ENCODE results near the gene PPP1R14D.
A peak's percentile ranks its signal among the peaks of the same experiment; 100 is the strongest.

PPP1R14D gene

DNA sequence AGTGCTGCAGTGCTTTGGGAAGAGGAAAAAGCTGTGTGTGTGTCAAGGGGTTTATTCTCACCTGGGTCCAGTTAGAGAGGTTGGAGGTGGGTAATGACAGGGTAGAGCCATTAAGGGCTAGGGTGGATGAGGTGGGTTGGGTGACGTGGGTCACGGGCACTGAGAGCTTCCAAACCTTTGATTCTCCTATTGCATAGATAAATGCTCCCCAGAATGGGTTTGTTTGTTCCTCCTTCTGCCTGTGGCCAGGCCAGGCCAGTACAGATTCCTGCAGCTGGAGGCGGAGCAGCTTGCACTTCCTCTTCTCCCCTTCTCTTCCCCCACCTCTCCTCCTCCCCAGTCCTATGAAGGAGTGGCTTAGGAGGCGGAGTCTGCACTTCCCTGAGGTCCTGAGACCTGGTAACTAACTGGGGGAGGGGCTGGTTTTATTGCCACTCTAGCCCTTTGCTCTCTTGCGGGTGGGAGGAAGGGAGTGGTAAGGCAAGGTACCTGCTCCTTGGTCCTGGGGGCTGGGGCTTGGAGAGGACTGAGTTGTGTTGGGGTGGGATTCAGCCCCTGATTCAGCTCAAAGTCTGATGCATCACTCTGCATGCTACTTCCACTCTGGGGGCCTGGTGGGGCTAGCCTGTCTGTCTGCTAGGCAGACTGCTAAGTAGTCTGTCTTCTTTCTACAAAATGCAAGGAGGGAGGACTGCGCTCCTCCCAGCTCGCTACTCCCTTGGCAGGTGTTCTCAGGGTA lies 18.9 kb upstream of the PPP1R14D start:
- Histone ChIP-seq H3K27me3 (ENCODE audit: insufficient read depth, low read length) (peaks cover 25% of the 10 kb centered on the region), H3K27ac (ENCODE audit: low read length) (no peak overlapping the region), H3K4me3 (ENCODE audit: low read length) (peak overlapping the region; percentile 37; the same call in 1 of the 2 replicates), H3K36me3 (ENCODE audit: insufficient read depth, low read depth, low read length) (peaks cover 46% of the 10 kb centered on the region; the same call in 1 of the 2 replicates), H3K9ac (ENCODE audit: low read depth, low read length) (peak overlapping the region; percentile 31; the same call in 1 of the 2 replicates), H3K9me3 (ENCODE audit: insufficient read depth, low read depth, low read length) (no peaks in the 10 kb centered on the region), H3K4me1 (ENCODE audit: insufficient read depth, low read length) (peaks cover 22% of the 10 kb centered on the region)

DNA sequence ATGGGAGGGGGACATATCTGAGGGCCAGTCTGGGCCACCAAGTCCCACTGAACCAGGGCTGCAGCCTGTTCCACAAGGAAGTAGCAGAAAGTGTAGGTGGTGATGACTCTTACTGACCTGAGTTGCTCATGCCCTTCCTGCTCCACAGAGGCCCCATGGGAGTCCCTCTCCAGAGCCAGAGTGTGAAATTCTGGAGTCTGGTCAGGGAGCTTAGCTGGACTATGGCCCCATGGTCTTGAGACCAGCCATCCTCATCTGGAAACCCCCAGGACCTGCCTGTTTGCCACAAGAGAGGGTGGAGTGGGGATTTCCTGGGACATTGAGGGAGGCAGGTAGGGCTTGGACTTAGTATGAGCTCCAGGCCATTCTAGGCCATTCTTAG lies 18.3 kb upstream of the PPP1R14D start:
- Histone ChIP-seq H3K4me3 (ENCODE audit: low read length) (peak overlapping the region; percentile 96; the same call in 1 of the 2 replicates), H3K4me1 (ENCODE audit: insufficient read depth, low read length) (peaks cover 22% of the 10 kb centered on the region), H3K36me3 (ENCODE audit: insufficient read depth, low read depth, low read length) (peaks cover 42% of the 10 kb centered on the region; the same call in 1 of the 2 replicates), H3K27ac (ENCODE audit: low read length) (no peak overlapping the region), H3K9ac (ENCODE audit: low read depth, low read length) (peak overlapping the region; percentile 31; the same call in 1 of the 2 replicates), H3K27me3 (ENCODE audit: insufficient read depth, low read length) (peaks cover 29% of the 10 kb centered on the region), H3K9me3 (ENCODE audit: insufficient read depth, low read depth, low read length) (no peaks in the 10 kb centered on the region)

DNA sequence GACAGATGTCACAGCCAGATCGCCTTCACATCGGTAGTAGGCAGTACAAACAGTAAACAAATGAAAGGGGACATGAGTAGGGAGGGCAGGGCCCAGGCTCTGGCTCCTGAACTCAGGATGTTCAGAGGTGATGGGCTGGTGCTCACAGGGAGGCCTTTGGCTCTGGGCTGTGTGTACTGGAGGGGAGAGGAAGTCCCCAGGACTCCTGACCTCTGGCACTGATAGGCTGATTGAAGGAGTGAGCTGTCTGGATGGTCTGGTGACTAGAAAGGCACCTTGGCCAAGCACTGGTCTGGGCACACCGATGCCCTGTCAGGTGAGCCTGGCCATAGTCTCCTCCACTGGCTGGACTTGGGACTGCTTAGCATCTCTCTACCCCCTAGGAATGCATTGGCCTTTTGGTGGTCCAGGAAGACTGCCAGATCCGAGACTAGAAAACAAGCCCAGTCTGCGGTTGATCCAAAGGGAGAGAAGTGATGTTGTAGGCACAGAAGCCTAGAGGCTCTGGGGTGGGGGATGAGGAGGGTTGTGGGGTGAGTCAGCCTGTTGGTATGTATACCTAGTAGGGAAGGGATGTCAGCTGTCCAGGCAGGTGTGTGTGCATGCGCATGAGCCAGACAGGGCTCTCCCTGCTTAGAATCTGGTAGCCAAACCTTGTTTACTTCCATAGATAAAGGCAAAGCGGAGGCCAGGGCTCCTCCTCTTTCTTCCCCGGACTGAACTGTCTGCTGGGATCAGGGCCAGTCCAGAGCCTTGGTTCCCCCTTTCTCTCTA lies 17.2 kb upstream of the PPP1R14D start:
- no peak overlapping the region for H3K27ac ChIP-seq (ENCODE audit: low read length)
- H3K4me3 ChIP-seq (ENCODE audit: low read length) = peak overlapping the region; percentile 96
- H3K36me3 ChIP-seq (ENCODE audit: insufficient read depth, low read depth, low read length) = peaks cover 31% of the 10 kb centered on the region; the same call in 1 of the 2 replicates
- H3K9ac ChIP-seq (ENCODE audit: low read depth, low read length) = peak overlapping the region; percentile 58
- H3K9me3 ChIP-seq (ENCODE audit: insufficient read depth, low read depth, low read length) = no peaks in the 10 kb centered on the region
- peaks cover 33% of the 10 kb centered on the region for H3K27me3 ChIP-seq (ENCODE audit: insufficient read depth, low read length)
- H3K4me1 ChIP-seq (ENCODE audit: insufficient read depth, low read length) = peaks cover 22% of the 10 kb centered on the region

- peaks cover 33% of the 10 kb centered on the region for H3K27me3 ChIP-seq (ENCODE audit: insufficient read depth, low read length)
- H3K9ac ChIP-seq (ENCODE audit: low read depth, low read length) = peak overlapping the region; percentile 88; the same call in 1 of the 2 replicates
- peaks cover 25% of the 10 kb centered on the region; the same call in 1 of the 2 replicates for H3K36me3 ChIP-seq (ENCODE audit: insufficient read depth, low read depth, low read length)
- peak overlapping the region; percentile 31 for H3K27ac ChIP-seq (ENCODE audit: low read length)
- peak overlapping the region; percentile 96 for H3K4me3 ChIP-seq (ENCODE audit: low read length)
- H3K4me1 ChIP-seq (ENCODE audit: insufficient read depth, low read length) = peaks cover 22% of the 10 kb centered on the region
- H3K9me3 ChIP-seq (ENCODE audit: insufficient read depth, low read depth, low read length) = no peaks in the 10 kb centered on the region
Observed at GRCh38 chr15:40845036-40845435, 16.5 kb upstream of the PPP1R14D start.

- Histone ChIP-seq H3K27me3 (ENCODE audit: insufficient read depth, low read length) (peaks cover 33% of the 10 kb centered on the region), H3K36me3 (ENCODE audit: insufficient read depth, low read depth, low read length) (peaks cover 25% of the 10 kb centered on the region; the same call in 1 of the 2 replicates), H3K27ac (ENCODE audit: low read length) (peak overlapping the region; percentile 31), H3K9ac (ENCODE audit: low read depth, low read length) (peak overlapping the region; percentile 88; the same call in 1 of the 2 replicates), H3K4me1 (ENCODE audit: insufficient read depth, low read length) (peaks cover 22% of the 10 kb centered on the region), H3K9me3 (ENCODE audit: insufficient read depth, low read depth, low read length) (no peaks in the 10 kb centered on the region), H3K4me3 (ENCODE audit: low read length) (peak overlapping the region; percentile 96)
Observed at GRCh38 chr15:40844696-40845030, 16.2 kb upstream of the PPP1R14D start.

- peak within 1 kb of the TSS; percentile 96 for H3K4me3 ChIP-seq (ENCODE audit: low read length)
- H3K27me3 ChIP-seq (ENCODE audit: insufficient read depth, low read length) = peaks cover 33% of the 10 kb centered on the region
- peaks cover 22% of the 10 kb centered on the region for H3K4me1 ChIP-seq (ENCODE audit: insufficient read depth, low read length)
- no peaks in the 10 kb centered on the region for H3K9me3 ChIP-seq (ENCODE audit: insufficient read depth, low read depth, low read length)
- H3K9ac ChIP-seq (ENCODE audit: low read depth, low read length) = peak within 1 kb of the TSS; percentile 88
- H3K36me3 ChIP-seq (ENCODE audit: insufficient read depth, low read depth, low read length) = peaks cover 20% of the 10 kb centered on the region; the same call in 1 of the 2 replicates
- H3K27ac ChIP-seq (ENCODE audit: low read length) = peak within 1 kb of the TSS; percentile 31
Observed at GRCh38 chr15:40843885-40844695, 15.6 kb upstream of the PPP1R14D start, which contains the start of gene SPINT1. Gene SPINT1 (plus strand): TSS chr15:40844048. CDS start chr15:40844555, 507 bp downstream.

GRCh38 chr15:40843261-40843884 lies 14.9 kb upstream of the PPP1R14D start:
- peak overlapping the region; percentile 96 for H3K4me3 ChIP-seq (ENCODE audit: low read length)
- H3K9ac ChIP-seq (ENCODE audit: low read depth, low read length) = peak overlapping the region; percentile 88; the same call in 1 of the 2 replicates
- no peaks in the 10 kb centered on the region for H3K9me3 ChIP-seq (ENCODE audit: insufficient read depth, low read depth, low read length)
- H3K36me3 ChIP-seq (ENCODE audit: insufficient read depth, low read depth, low read length) = peaks cover 16% of the 10 kb centered on the region; the same call in 1 of the 2 replicates
- H3K27me3 ChIP-seq (ENCODE audit: insufficient read depth, low read length) = peaks cover 33% of the 10 kb centered on the region
- H3K4me1 ChIP-seq (ENCODE audit: insufficient read depth, low read length) = peaks cover 22% of the 10 kb centered on the region
- no peak overlapping the region for H3K27ac ChIP-seq (ENCODE audit: low read length)

- Histone ChIP-seq H3K27ac (ENCODE audit: low read length) (no peak overlapping the region), H3K36me3 (ENCODE audit: insufficient read depth, low read depth, low read length) (peaks cover 6% of the 10 kb centered on the region; the same call in 1 of the 2 replicates), H3K4me1 (ENCODE audit: insufficient read depth, low read length) (peaks cover 11% of the 10 kb centered on the region; the same call in 1 of the 2 replicates), H3K9me3 (ENCODE audit: insufficient read depth, low read depth, low read length) (no peaks in the 10 kb centered on the region), H3K27me3 (ENCODE audit: insufficient read depth, low read length) (peaks cover 33% of the 10 kb centered on the region), H3K9ac (ENCODE audit: low read depth, low read length) (no peak overlapping the region), H3K4me3 (ENCODE audit: low read length) (no peak overlapping the region)
Observed at GRCh38 chr15:40841741-40842140, 13.2 kb upstream of the PPP1R14D start.

GRCh38 chr15:40838756-40839155 lies 10.2 kb upstream of the PPP1R14D start:
- no peak overlapping the region for H3K4me3 ChIP-seq (ENCODE audit: low read length)
- H3K9me3 ChIP-seq (ENCODE audit: insufficient read depth, low read depth, low read length) = no peaks in the 10 kb centered on the region
- H3K27me3 ChIP-seq (ENCODE audit: insufficient read depth, low read length) = peaks cover 17% of the 10 kb centered on the region

GRCh38 chr15:40836020-40836419 lies 7.5 kb upstream of the PPP1R14D start:
- H3K4me1 ChIP-seq (ENCODE audit: insufficient read depth, low read length) = no peaks in the 10 kb centered on the region
- H3K4me3 ChIP-seq (ENCODE audit: low read length) = no peak overlapping the region
- H3K9ac ChIP-seq (ENCODE audit: low read depth, low read length) = no peak overlapping the region
- no peaks in the 10 kb centered on the region for H3K36me3 ChIP-seq (ENCODE audit: insufficient read depth, low read depth, low read length)
- no peaks in the 10 kb centered on the region for H3K27me3 ChIP-seq (ENCODE audit: insufficient read depth, low read length)
- H3K27ac ChIP-seq (ENCODE audit: low read length) = no peak overlapping the region
- no peaks in the 10 kb centered on the region for H3K9me3 ChIP-seq (ENCODE audit: insufficient read depth, low read depth, low read length)

More at GRCh38 chr15:40838756-40839155, 10.2 kb upstream of the PPP1R14D start:
- Histone ChIP-seq H3K27ac (ENCODE audit: low read length) (no peak overlapping the region), H3K36me3 (ENCODE audit: insufficient read depth, low read depth, low read length) (no peaks in the 10 kb centered on the region), H3K4me1 (ENCODE audit: insufficient read depth, low read length) (0 out of 2 replicates have a peak, but pooled peaks cover 3% of the 10 kb centered on the region), H3K9ac (ENCODE audit: low read depth, low read length) (no peak overlapping the region)
